ENCODE measurements around the gene SPTBN1. TPM values are rescaled to one million over a fixed set of nuclear protein-coding genes. Genes with fewer than 3 reads are reported as not detected.

Gene SPTBN1
- total RNA-seq, 1 donor from 2014 or later: 601 TPM

DNA sequence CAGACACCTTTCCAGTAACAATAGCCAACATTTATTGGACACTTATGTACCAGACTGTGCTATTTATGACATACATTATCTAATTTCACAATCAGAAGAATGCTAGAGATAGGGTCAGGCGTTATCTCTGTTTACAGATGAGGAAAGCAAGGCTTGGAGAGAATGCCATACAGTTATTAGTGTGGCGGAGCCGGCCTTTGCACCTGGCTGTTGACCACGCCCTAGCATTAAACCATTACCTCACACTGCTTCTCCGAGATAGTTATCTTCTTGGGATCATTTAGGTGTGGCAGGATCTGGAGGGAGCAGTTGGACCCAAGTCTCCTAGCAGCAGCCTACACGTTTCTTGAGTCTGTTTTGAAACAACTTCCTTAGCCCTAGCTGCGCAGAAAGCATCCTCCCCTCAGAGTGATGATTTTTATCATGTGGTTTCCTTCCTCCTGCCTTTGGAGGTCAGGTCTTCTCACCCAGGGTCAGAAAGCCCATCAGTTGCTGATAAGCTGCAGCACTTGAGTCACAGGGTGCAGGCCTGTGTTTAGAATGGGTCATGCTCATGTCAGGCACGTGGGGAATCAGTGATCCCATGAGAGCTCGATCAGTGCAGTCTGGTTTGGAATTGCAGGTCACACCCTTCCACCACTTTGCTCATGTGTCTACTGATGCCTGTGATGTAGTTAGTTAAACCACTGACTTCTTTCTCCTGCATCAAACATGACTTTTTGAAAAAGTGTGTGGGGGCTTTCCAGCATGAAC is 118.2 kb downstream of the SPTBN1 start:
- H3K4me3 ChIP-seq: peak overlapping the region; percentile 6
- TF ChIP-seq, protein P1, sequence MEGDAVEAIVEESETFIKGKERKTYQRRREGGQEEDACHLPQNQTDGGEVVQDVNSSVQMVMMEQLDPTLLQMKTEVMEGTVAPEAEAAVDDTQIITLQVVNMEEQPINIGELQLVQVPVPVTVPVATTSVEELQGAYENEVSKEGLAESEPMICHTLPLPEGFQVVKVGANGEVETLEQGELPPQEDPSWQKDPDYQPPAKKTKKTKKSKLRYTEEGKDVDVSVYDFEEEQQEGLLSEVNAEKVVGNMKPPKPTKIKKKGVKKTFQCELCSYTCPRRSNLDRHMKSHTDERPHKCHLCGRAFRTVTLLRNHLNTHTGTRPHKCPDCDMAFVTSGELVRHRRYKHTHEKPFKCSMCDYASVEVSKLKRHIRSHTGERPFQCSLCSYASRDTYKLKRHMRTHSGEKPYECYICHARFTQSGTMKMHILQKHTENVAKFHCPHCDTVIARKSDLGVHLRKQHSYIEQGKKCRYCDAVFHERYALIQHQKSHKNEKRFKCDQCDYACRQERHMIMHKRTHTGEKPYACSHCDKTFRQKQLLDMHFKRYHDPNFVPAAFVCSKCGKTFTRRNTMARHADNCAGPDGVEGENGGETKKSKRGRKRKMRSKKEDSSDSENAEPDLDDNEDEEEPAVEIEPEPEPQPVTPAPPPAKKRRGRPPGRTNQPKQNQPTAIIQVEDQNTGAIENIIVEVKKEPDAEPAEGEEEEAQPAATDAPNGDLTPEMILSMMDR (IDR thresholded peaks at IDR 0.05): no peak
- no peaks in the 10 kb centered on the region for H3K36me3 ChIP-seq

DNA sequence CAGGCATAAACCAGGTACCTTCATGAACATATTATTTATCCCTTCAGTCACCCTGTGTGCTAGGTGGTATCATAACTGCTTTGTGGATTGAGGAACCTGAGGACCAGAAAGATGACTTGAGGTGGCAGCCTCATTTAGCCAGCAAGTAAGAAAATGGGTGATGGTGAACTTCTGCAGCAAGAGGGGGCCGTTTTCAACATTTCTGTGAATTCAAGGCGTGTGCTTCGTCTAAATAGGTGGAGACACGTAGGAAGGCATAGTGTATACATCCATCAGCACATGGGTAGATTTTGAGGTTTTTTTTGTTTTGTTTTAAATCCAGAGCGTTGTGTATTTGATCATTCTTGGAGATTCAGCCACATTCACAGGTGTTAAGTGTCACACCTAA is 118.7 kb downstream of the SPTBN1 start:
- H3K27ac ChIP-seq: peak overlapping the region; percentile 75
- DNase-seq: no peak

More for the DNA sequence above, 118.2 kb downstream of the SPTBN1 start:
- intact Hi-C loops (cut with DNase I): no loop called here
- no peak for DNase-seq
- H3K27ac ChIP-seq: peak overlapping the region; percentile 75
- no peaks in the 10 kb centered on the region for H3K9me3 ChIP-seq
- H3K27me3 ChIP-seq (ENCODE audit: low read depth): no peaks in the 10 kb centered on the region
- peaks cover 96% of the 10 kb centered on the region for H3K4me1 ChIP-seq
- peak; percentile 23 to 53 for ATAC-seq

DNA sequence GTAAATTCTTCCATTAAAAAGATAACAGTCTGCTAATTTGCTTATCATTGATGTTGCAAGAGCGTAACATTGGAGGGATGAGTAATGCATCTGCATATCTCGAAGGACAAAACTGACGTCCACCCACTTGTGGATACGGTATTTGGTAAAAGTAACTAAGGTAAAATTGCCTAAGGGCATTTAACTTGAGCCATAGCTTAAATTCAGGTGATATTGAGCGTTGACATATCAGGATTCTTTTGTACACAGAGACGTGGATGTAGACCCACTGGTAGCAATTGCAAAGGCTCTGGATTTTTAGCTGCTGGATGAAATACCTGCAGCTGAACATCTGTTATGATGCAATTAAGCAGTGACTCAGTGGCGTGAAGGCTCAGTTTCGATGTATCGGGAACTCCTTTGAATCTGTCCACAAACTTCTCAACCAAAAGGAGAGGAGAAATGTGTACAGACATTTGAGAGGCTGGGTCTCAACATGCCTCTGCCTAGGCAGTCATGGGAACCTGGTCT is 119.3 kb downstream of the SPTBN1 start:
- H3K36me3 ChIP-seq: no peaks in the 10 kb centered on the region
- no peaks in the 10 kb centered on the region for H3K27me3 ChIP-seq (ENCODE audit: low read depth)
- intact Hi-C loops (cut with DNase I): no loop called here
- no peaks in the 10 kb centered on the region for H3K9me3 ChIP-seq
- H3K4me1 ChIP-seq: peaks cover 96% of the 10 kb centered on the region
- DNase-seq (no peak), ATAC-seq (no peak)
- no peak overlapping the region for H3K4me3 ChIP-seq
- TF ChIP-seq, protein P1 (IDR thresholded peaks at IDR 0.05): no peak
- no peak overlapping the region for H3K27ac ChIP-seq

More for the DNA sequence above, 118.7 kb downstream of the SPTBN1 start:
- Histone ChIP-seq H3K4me3 (no peak overlapping the region), H3K36me3 (no peaks in the 10 kb centered on the region), H3K9me3 (no peaks in the 10 kb centered on the region), H3K4me1 (peaks cover 96% of the 10 kb centered on the region), H3K27me3 (ENCODE audit: low read depth) (no peaks in the 10 kb centered on the region)
- ATAC-seq: no peak
- TF ChIP-seq, protein P1 (IDR thresholded peaks at IDR 0.05): no peak
- intact Hi-C loops (cut with DNase I): no loop called here

DNA sequence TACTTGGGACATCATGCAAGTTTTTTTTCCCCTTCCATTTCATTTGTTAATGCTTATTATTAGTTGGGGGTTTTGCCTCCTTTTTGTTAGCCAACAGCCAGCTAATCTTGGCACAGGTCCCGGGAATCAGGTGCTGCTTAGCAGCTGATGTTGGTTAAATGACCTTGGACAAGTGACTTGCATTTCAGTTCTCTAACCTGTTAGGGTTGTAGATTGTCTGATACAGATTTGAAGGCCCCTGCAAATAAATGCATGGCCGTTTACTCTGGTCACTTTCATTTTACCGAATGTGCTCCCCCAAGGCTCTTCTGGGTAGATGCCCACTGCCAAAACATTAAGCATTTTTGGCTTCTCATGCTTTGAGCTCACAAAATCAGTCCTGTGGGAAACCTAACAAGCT is 120.9 kb downstream of the SPTBN1 start:
- H3K27me3 ChIP-seq (ENCODE audit: low read depth): no peaks in the 10 kb centered on the region
- intact Hi-C loops (cut with DNase I): no loop called here
- ATAC-seq: no peak
- DNase-seq: no peak
- H3K9me3 ChIP-seq: no peaks in the 10 kb centered on the region
- TF ChIP-seq, protein P1 (IDR thresholded peaks at IDR 0.05): no peak
- H3K4me1 ChIP-seq: peaks cover 96% of the 10 kb centered on the region
- H3K36me3 ChIP-seq: no peaks in the 10 kb centered on the region
- no peak overlapping the region for H3K27ac ChIP-seq
- H3K4me3 ChIP-seq: no peak overlapping the region

DNA sequence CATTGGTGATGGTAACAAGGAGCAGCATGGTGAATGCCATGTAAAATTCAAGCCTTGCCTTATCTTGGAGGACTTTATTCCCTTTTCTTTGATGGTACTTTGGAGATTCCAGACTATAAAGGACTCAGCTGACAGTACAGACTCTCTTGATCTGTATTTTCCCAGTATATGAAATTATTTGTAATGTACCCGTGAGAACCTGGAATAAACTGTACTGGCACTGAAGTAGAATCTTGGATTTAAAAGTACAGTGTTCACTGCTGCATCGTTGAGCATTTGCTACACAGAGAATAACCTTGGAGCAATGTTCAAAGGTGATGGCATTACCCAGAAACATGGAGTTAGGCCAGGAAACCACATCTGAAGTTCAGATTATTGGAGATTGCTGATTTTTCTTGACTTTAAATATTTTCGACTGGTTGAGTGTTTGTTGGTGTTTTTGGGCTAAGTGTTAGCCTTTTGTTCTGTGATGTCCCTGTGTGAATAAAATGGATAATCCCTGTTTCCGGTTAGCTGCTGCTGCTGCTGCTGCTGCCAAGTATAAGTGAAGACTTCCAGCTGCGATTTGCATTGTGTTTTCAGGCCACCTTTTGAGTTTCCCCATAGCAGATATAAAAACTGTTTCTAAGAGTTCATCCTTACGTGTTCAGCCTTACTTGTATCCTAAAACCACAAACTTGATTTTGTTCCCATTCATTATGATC is 122.0 kb downstream of the SPTBN1 start:
- Histone ChIP-seq H3K27me3 (ENCODE audit: low read depth) (no peaks in the 10 kb centered on the region), H3K9me3 (no peaks in the 10 kb centered on the region), H3K36me3 (no peaks in the 10 kb centered on the region), H3K4me1 (peaks cover 91% of the 10 kb centered on the region), H3K4me3 (no peak overlapping the region), H3K27ac (no peak overlapping the region)
- DNase-seq (no peak), ATAC-seq (no peak)
- TF ChIP-seq, protein P1 (IDR thresholded peaks at IDR 0.05): no peak
- intact Hi-C loops (cut with DNase I): no loop called here
